ENCODE measurements around the gene KRT10.

GRCh38 chr17:40839194-40839593, 16.8 kb upstream of the KRT10 start:
- TF ChIP-seq POLR2A (IDR thresholded peaks at IDR 0.05) (no peak), CTCF (IDR thresholded peaks at IDR 0.05) (no peak), EP300 (IDR thresholded peaks at IDR 0.05; ENCODE audit: low read depth) (no peak), POLR2AphosphoS5 (IDR thresholded peaks at IDR 0.05) (no peak)
